ENCODE data around the gene ADAMTSL5. TPM values are rescaled to one million over a fixed set of nuclear protein-coding genes. Genes with fewer than 3 reads are reported as not detected.

Gene ADAMTSL5
- total RNA-seq, 2 experiments from 2014 or later: 0.34 TPM; not detected in 1

DNA sequence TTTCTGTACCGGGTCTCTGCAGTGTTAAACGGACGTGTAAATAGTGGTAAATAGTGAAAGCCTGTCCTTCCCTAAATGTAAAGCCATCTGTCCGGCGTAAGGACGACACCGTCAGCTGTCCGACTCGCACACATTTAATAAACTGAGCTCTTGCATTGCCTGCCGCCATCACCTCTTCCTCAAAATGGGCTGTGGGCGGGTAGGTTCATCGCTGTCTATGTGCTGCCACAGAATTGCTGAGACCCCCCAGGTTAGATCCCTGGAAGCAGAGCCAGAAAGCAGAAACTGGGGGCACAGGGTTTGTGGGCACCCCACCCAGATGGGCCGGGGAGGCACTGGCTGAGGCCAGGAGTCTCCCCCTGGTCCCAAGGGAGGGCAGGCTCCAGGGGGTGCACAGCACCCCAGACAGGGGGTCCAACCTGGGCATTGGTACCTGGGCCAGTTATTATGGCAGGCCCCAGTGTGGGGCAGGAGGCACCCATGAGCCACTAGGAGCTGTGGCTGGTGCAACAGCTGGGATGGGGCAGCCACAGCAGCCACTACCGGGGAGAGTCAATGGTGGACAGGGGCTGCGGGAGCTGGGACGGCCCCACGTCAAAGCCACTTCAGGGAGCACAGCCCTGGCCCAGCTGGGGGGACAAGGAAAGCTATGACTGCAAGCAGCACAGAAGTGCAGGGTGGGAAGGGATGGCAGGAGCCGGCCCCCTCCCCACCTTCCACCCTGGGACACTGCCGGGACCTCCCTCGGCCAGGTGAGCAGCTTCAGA is 39.6 kb downstream of the ADAMTSL5 start:
- Histone ChIP-seq H3K4me3 (ENCODE audit: low read depth, low read length, poor library complexity, severe bottlenecking) (no peak overlapping the region), H3K27ac (ENCODE audit: low read depth, low read length, poor library complexity, severe bottlenecking) (no peak overlapping the region), H3K36me3 (ENCODE audit: insufficient read depth, low read length) (peaks cover 21% of the 10 kb centered on the region), H3K4me1 (ENCODE audit: insufficient read depth, low read length, poor library complexity, severe bottlenecking) (peaks cover 25% of the 10 kb centered on the region), H2AFZ (ENCODE audit: low read length) (no peak overlapping the region), H3K79me2 (ENCODE audit: insufficient read depth, low read depth, low read length) (peaks cover 13% of the 10 kb centered on the region), H3K9me2 (ENCODE audit: insufficient read depth, low read length) (no peaks in the 10 kb centered on the region), H4K20me1 (ENCODE audit: insufficient read depth, low read length) (peaks cover 7% of the 10 kb centered on the region; the same call in 1 of the 2 replicates), H3K9me3 (ENCODE audit: low read length) (no peaks in the 10 kb centered on the region), H3K4me2 (ENCODE audit: low read length) (no peak overlapping the region)
- no peak for TF ChIP-seq EZH2phosphoT487 (IDR thresholded peaks at IDR 0.05; ENCODE audit: borderline replicate concordance, low read depth, low read length)
- TF ChIP-seq, protein P1, sequence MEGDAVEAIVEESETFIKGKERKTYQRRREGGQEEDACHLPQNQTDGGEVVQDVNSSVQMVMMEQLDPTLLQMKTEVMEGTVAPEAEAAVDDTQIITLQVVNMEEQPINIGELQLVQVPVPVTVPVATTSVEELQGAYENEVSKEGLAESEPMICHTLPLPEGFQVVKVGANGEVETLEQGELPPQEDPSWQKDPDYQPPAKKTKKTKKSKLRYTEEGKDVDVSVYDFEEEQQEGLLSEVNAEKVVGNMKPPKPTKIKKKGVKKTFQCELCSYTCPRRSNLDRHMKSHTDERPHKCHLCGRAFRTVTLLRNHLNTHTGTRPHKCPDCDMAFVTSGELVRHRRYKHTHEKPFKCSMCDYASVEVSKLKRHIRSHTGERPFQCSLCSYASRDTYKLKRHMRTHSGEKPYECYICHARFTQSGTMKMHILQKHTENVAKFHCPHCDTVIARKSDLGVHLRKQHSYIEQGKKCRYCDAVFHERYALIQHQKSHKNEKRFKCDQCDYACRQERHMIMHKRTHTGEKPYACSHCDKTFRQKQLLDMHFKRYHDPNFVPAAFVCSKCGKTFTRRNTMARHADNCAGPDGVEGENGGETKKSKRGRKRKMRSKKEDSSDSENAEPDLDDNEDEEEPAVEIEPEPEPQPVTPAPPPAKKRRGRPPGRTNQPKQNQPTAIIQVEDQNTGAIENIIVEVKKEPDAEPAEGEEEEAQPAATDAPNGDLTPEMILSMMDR (conservative IDR thresholded peaks at IDR 0.05; ENCODE audit: low read length): no peak
- ChIA-PET POLR2A (no interaction called here), CTCF (ENCODE audit: unreplicated experiment) (interaction anchor here (0.6 kb wide), 1 partner anchor 60 kb away, joined by 4 read pairs; no protein-coding TSS in a partner anchor)
- no TSS peak for BruUV-seq (replicated peaks)
- DNase-seq (ENCODE audit: low spot score): no peak
- intact Hi-C loops (cut with micrococcal nuclease; ENCODE audit: unreplicated experiment): no loop called here

DNA sequence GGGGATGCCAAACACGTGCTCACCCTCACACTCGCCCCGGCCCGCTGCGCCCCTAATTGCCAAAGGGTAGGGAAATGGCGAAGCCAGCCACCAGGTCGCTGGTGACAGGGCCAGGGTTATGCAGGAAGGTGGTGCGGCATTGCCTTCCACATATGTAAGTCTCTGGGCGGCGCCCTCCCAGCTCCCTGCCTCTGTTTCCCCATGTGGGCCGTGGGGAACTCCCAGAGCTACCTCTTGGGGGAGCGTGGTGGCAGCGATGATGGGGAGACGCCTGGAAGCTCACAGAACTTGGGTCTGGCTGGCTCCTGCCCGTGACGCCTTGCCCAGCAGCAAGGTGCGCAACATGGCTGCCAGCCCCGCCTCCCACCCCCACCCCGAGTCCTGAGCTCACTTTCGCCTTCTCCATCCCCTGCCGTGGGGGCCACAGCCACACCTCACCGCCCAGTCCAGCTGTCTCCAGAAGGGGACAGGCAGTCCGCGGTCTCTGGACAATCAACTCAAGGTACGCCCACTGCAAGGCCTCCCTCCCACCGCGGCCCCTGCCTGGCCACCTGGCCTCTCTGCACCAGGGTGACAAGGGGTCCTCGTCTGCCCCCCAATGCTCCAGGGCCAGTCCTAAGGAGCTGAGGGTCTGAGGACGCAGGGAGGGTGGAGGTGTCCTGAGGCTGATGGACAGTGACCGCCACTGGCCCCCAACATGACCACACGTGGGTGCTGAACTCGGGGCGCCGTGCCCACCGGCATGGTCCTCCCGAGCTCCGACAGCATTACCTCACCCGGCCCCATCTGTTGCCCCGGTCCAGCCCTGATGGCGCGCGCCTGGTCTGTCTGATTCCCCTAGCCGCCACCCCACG is 40.4 kb downstream of the ADAMTSL5 start:
- peaks cover 18% of the 10 kb centered on the region for H3K4me1 ChIP-seq (ENCODE audit: insufficient read depth, low read length, poor library complexity, severe bottlenecking)
- H3K4me2 ChIP-seq (ENCODE audit: low read length): no peak overlapping the region
- H3K4me3 ChIP-seq (ENCODE audit: low read depth, low read length, poor library complexity, severe bottlenecking): no peak overlapping the region
- no peak for DNase-seq (ENCODE audit: low spot score)
- ChIA-PET POLR2A (no interaction called here), CTCF (ENCODE audit: unreplicated experiment) (no interaction called here)
- no peak overlapping the region for H2AFZ ChIP-seq (ENCODE audit: low read length)
- intact Hi-C loops (cut with micrococcal nuclease; ENCODE audit: unreplicated experiment): no loop called here
- no peaks in the 10 kb centered on the region for H3K9me2 ChIP-seq (ENCODE audit: insufficient read depth, low read length)
- peaks cover 7% of the 10 kb centered on the region; the same call in 1 of the 2 replicates for H4K20me1 ChIP-seq (ENCODE audit: insufficient read depth, low read length)
- BruUV-seq (replicated peaks): no TSS peak
- TF ChIP-seq EZH2phosphoT487 (IDR thresholded peaks at IDR 0.05; ENCODE audit: borderline replicate concordance, low read depth, low read length): no peak
- TF ChIP-seq, protein P1 (conservative IDR thresholded peaks at IDR 0.05; ENCODE audit: low read length): no peak
- H3K27ac ChIP-seq (ENCODE audit: low read depth, low read length, poor library complexity, severe bottlenecking): no peak overlapping the region
- H3K79me2 ChIP-seq (ENCODE audit: insufficient read depth, low read depth, low read length): peaks cover 4% of the 10 kb centered on the region
- H3K9me3 ChIP-seq (ENCODE audit: low read length): no peaks in the 10 kb centered on the region
- peaks cover 20% of the 10 kb centered on the region for H3K36me3 ChIP-seq (ENCODE audit: insufficient read depth, low read length)
